Pulmonary artery endothelial cell (primary cell): ENCODE measurements around the gene MRPS22. TPM values are rescaled to one million over a fixed set of nuclear protein-coding genes. Genes with fewer than 3 reads are reported as not detected.
"Not testable (repeated sequence)": the region's sequence is repeated elsewhere in the genome, so short reads cannot be mapped to it uniquely, and the experiment has no call there.

ENCODE experiments used
- DNase-seq: peaks from one replicate; pipeline ENCODE4 v3.0.0-alpha.2; 2011; ENCODE audit warnings: low read depth, low spot score
- total RNA-seq: library from RNA; depleted of rRNA; stranded (reverse); fragments of >200 nt; gene quantifications from 2 replicates; pipeline ENCODE4 v1.2.3, GENCODE V29; 2014

The MRPS22 gene
- total RNA-seq, 1 donor from 2014 or later = 70.3 TPM

- DNase-seq = no peak
Observed at GRCh38 chr3:139338405-139338804, 5.4 kb upstream of the MRPS22 start.

- DNase-seq = no peak
Observed at GRCh38 chr3:139339219-139339906, 4.5 kb upstream of the MRPS22 start.

- DNase-seq = no peak
Observed at GRCh38 chr3:139340784-139341183, 3.0 kb upstream of the MRPS22 start.

GRCh38 chr3:139342054-139342453 is 1.8 kb upstream of the MRPS22 start:
- DNase-seq = no peak

- no peak for DNase-seq
Observed at GRCh38 chr3:139346771-139347170, 3.0 kb downstream of the MRPS22 start.

- peak; percentile 30 for DNase-seq
Observed at GRCh38 chr3:139353920-139354556, 10.2 kb downstream of the MRPS22 start.

- no peak for DNase-seq
Observed at GRCh38 chr3:139354661-139355060, 10.8 kb downstream of the MRPS22 start.

- DNase-seq = no peak
Observed at GRCh38 chr3:139355476-139355875, 11.7 kb downstream of the MRPS22 start.

- DNase-seq = no peak
Observed at GRCh38 chr3:139355891-139356290, 12.1 kb downstream of the MRPS22 start.

- no peak for DNase-seq
Observed at GRCh38 chr3:139357899-139358298, 14.1 kb downstream of the MRPS22 start.

GRCh38 chr3:139358841-139359562 is 15.2 kb downstream of the MRPS22 start:
- DNase-seq = no peak

GRCh38 chr3:139361276-139361675 is 17.5 kb downstream of the MRPS22 start:
- DNase-seq = no peak

- no peak for DNase-seq
Observed at GRCh38 chr3:139364549-139364948, 20.7 kb downstream of the MRPS22 start.

- no peak for DNase-seq
Observed at GRCh38 chr3:139374099-139374498, 30.3 kb downstream of the MRPS22 start.

- DNase-seq = no peak
Observed at GRCh38 chr3:139377378-139377777, 33.6 kb downstream of the MRPS22 start.

- DNase-seq = no peak
Observed at GRCh38 chr3:139378587-139379241, 34.9 kb downstream of the MRPS22 start.

GRCh38 chr3:139380575-139380974 is 36.8 kb downstream of the MRPS22 start:
- no peak for DNase-seq

- not testable (repeated sequence) for DNase-seq
Observed at GRCh38 chr3:139382291-139382690, 38.5 kb downstream of the MRPS22 start.

- DNase-seq = no peak
Observed at GRCh38 chr3:139388077-139388476, 44.3 kb downstream of the MRPS22 start.

- DNase-seq = no peak
Observed at GRCh38 chr3:139388821-139389551, 45.2 kb downstream of the MRPS22 start.
